Embryonic facial prominence (tissue), 1 donor: Measurements from ENCODE around the gene PTPRE.

Experiments used
- DNase-seq: peaks from one replicate; pipeline ENCODE4 v3.0.0-alpha.2; 2016; ENCODE audit errors: extremely low spot score

The PTPRE gene

GRCh38 chr10:127999297-128000129 lies 92.6 kb downstream of the PTPRE start:
- DNase-seq = no peak

- no peak for DNase-seq
These were observed 93.8 kb downstream of the PTPRE start for GRCh38 chr10:128000471-128001362.

- no peak for DNase-seq
These were observed 94.5 kb downstream of the PTPRE start for GRCh38 chr10:128001363-128001745.

- no peak for DNase-seq
These were observed 94.9 kb downstream of the PTPRE start for GRCh38 chr10:128001849-128002248.

GRCh38 chr10:128003521-128003920 lies 96.6 kb downstream of the PTPRE start:
- DNase-seq = no peak

- DNase-seq = no peak
These were observed 99.0 kb downstream of the PTPRE start for GRCh38 chr10:128005858-128006257.

- no peak for DNase-seq
These were observed 100.2 kb downstream of the PTPRE start for GRCh38 chr10:128007056-128007455.

GRCh38 chr10:128007971-128008370 lies 101.1 kb downstream of the PTPRE start:
- no peak for DNase-seq

- DNase-seq = no peak
These were observed 101.8 kb downstream of the PTPRE start for GRCh38 chr10:128008521-128009250.

- DNase-seq = no peak
These were observed 102.6 kb downstream of the PTPRE start for GRCh38 chr10:128009372-128010126.

- peak; percentile 53 for DNase-seq
These were observed 104.4 kb downstream of the PTPRE start for GRCh38 chr10:128011059-128011979.

- no peak for DNase-seq
These were observed 106.7 kb downstream of the PTPRE start for GRCh38 chr10:128013626-128014025.

- DNase-seq = no peak
These were observed 107.3 kb downstream of the PTPRE start for GRCh38 chr10:128014236-128014635.

GRCh38 chr10:128016423-128017060 lies 109.6 kb downstream of the PTPRE start:
- no peak for DNase-seq

GRCh38 chr10:128017822-128018221 lies 110.9 kb downstream of the PTPRE start:
- DNase-seq = no peak

- no peak for DNase-seq
These were observed 111.3 kb downstream of the PTPRE start for GRCh38 chr10:128018236-128018635.

GRCh38 chr10:128018691-128019090 lies 111.8 kb downstream of the PTPRE start:
- DNase-seq = no peak

- no peak for DNase-seq
These were observed 115.6 kb downstream of the PTPRE start for GRCh38 chr10:128022261-128023196.

- no peak for DNase-seq
These were observed 117.5 kb downstream of the PTPRE start for GRCh38 chr10:128024426-128024825.
